DMS114 treated with DMSO at 0.1 percent for 48 hours (cell line): ENCODE measurements around the gene MRI1.
"Not testable (repeated sequence)": the region's sequence is repeated elsewhere in the genome, so short reads cannot be mapped to it uniquely, and the experiment has no call there.

Experiments used
- DNase-seq: peaks from one replicate; lab custom pipeline; 2025; ENCODE audit not compliant: unreplicated experiment; lab: John Stamatoyannopoulos, UW

MRI1 gene

GRCh38 chr19:13758795-13759194 is 5.5 kb upstream of the MRI1 start:
- DNase-seq = no peak

- no peak for DNase-seq
These were observed 2.9 kb upstream of the MRI1 start for GRCh38 chr19:13761423-13761822.

- DNase-seq = no peak
These were observed 1.6 kb upstream of the MRI1 start for GRCh38 chr19:13762635-13763235.

GRCh38 chr19:13763265-13763664 is 1.1 kb upstream of the MRI1 start:
- DNase-seq = no peak

GRCh38 chr19:13764821-13765394 is 586 bp downstream of the MRI1 start:
- DNase-seq = no peak

- no peak for DNase-seq
These were observed 1.2 kb downstream of the MRI1 start for GRCh38 chr19:13765395-13766094.

- no peak for DNase-seq
These were observed 1.8 kb downstream of the MRI1 start for GRCh38 chr19:13766095-13766481.

- no peak for DNase-seq
These were observed 4.2 kb downstream of the MRI1 start for GRCh38 chr19:13768510-13768909.

- no peak for DNase-seq
These were observed 5.8 kb downstream of the MRI1 start for GRCh38 chr19:13770013-13770635.

- DNase-seq = peak; percentile 84
These were observed 10.2 kb downstream of the MRI1 start, which contains the start of gene C19orf53 for GRCh38 chr19:13774217-13775191. Gene C19orf53, plus strand, starts transcription at chr19:13774456. Its CDS starts 22 bp downstream, at chr19:13774478.

GRCh38 chr19:13778398-13778797 is 14.1 kb downstream of the MRI1 start:
- no peak for DNase-seq

GRCh38 chr19:13778847-13779246 is 14.5 kb downstream of the MRI1 start:
- DNase-seq = no peak

- not testable (repeated sequence) for DNase-seq
These were observed 15.5 kb downstream of the MRI1 start for GRCh38 chr19:13779794-13780193.

GRCh38 chr19:13781547-13781946 is 17.2 kb downstream of the MRI1 start:
- DNase-seq = no peak

GRCh38 chr19:13782537-13782936 is 18.2 kb downstream of the MRI1 start:
- no peak for DNase-seq

- no peak for DNase-seq
These were observed 19.5 kb downstream of the MRI1 start for GRCh38 chr19:13783565-13784500.

GRCh38 chr19:13784731-13785452 is 20.6 kb downstream of the MRI1 start:
- DNase-seq = no peak

GRCh38 chr19:13788991-13789390 is 24.7 kb downstream of the MRI1 start:
- no peak for DNase-seq

- DNase-seq = no peak
These were observed 26.0 kb downstream of the MRI1 start for GRCh38 chr19:13790354-13790753.
